Muscle of leg (tissue), 11 donors: Measurements from ENCODE around the gene KLHL28. TPM values are rescaled to one million over a fixed set of nuclear protein-coding genes. Genes with fewer than 3 reads are reported as not detected.
A peak's percentile ranks its signal among the peaks of the same experiment; 100 is the strongest.
"Not testable (repeated sequence)": the region's sequence is repeated elsewhere in the genome, so short reads cannot be mapped to it uniquely, and the experiment has no call there.

Source experiments
- DNase-seq: peaks from one replicate; pipeline ENCODE4 v3.0.0; 2013
- H3K27ac ChIP-seq: one replicate; pipeline ENCODE4 v1.5.1; 2013; ENCODE audit warnings: mild to moderate bottlenecking, low read length, control low read depth
- H3K27me3 ChIP-seq: one replicate; pipeline ENCODE4 v1.6.1; 2013; ENCODE audit warnings: low read length; ENCODE audit not compliant: control insufficient read depth, insufficient read depth
- H3K36me3 ChIP-seq: one replicate; pipeline ENCODE4 v1.6.1; 2013; ENCODE audit warnings: low read length; ENCODE audit not compliant: control insufficient read depth, insufficient read depth
- H3K4me1 ChIP-seq: one replicate; pipeline ENCODE4 v1.6.1; 2013; ENCODE audit warnings: low read length; ENCODE audit not compliant: control insufficient read depth, insufficient read depth
- H3K4me3 ChIP-seq: one replicate; pipeline ENCODE4 v1.5.1; 2013; ENCODE audit warnings: low read length, control low read depth
- H3K9me3 ChIP-seq: replicated peaks from 2 replicates; pipeline ENCODE4 v1.6.1; 2013; ENCODE audit warnings: low read depth, low read length; ENCODE audit not compliant: control insufficient read depth
- WGBS: methylation state at CpG from one replicate; pipeline ENCODE4 v1.1.5; 2013; ENCODE audit warnings: missing lambda C conversion rate; ENCODE audit not compliant: insufficient coverage; 5-methylcytosine and 5-hydroxymethylcytosine counted together
- polyA plus RNA-seq, 8 donors: library from polyadenylated mRNA; unstranded; fragments of 120-200 nt; gene quantifications; one replicate each; pipeline versions ENCODE4 v1.2.1 to v1.2.3, GENCODE V29; 2013; ENCODE audit warnings: inconsistent platforms in 1 of 8, low replicate concordance in 1 of 8; ENCODE audit not compliant: insufficient read length in 8 of 8, insufficient read depth in 1 of 8
- total RNA-seq: library from RNA; stranded (reverse); fragments of 120-200 nt; gene quantifications from one replicate; pipeline ENCODE4 v1.2.4, GENCODE V29; 2013

KLHL28 gene
- total and polyA plus RNA-seq, 9 donors, result 8.8 to 15.3 (median 13.2) TPM

DNA sequence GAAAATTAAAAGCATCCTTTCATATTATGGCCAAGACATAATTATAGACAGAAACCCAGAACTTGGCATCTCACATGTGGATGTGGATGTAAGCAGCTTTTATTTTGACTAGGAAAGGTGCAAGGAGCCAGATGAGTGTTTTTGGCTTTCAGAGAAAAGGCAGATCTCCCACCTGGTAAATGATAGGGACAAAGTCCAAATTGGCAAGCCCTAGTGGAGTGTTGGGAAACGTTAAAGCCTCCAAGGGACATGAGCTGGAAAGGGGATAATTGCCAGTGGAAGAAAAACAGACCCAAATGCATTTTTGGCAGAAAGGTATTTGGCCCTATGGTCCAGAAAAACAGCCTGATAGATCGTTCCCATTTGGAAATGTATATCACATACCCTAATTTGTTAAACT is 60.1 kb downstream of the KLHL28 start:
- DNase-seq, result peak; percentile 16
- no peak overlapping the region for H3K27ac ChIP-seq
- WGBS, result 14% methylated on average over 1 of the region's 2 CpGs

DNA sequence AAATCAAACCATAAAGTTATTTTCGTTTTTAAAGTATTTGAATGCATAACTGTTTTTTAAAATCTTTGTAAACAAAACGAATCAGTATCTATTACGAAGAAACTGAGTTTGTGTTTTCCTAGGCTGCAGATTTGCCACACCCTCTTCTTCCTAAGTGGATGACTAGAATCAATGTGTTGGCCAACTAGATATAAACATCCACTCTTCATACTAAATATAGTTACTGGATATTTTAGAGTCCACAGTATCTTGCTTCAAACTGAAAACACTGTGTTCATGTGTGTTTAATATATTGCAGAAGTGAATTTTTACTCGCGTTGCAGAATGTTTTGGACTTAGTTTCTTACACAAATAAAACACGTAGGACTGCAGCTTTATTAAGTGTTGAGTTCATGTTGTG is 63.2 kb downstream of the KLHL28 start:
- H3K9me3 ChIP-seq, result no peaks in the 10 kb centered on the region
- H3K4me3 ChIP-seq, result no peak overlapping the region
- H3K27me3 ChIP-seq, result no peaks in the 10 kb centered on the region
- H3K4me1 ChIP-seq, result no peaks in the 10 kb centered on the region
- H3K27ac ChIP-seq, result no peak overlapping the region
- DNase-seq, result peak; percentile 59
- WGBS, result no CpG with 5 or more reads among the region's 6 CpGs
- H3K36me3 ChIP-seq, result no peaks in the 10 kb centered on the region

More for the DNA sequence above, 60.1 kb downstream of the KLHL28 start:
- Histone ChIP-seq H3K9me3 (no peaks in the 10 kb centered on the region), H3K4me3 (no peak overlapping the region), H3K36me3 (no peaks in the 10 kb centered on the region), H3K27me3 (no peaks in the 10 kb centered on the region), H3K4me1 (no peaks in the 10 kb centered on the region)

DNA sequence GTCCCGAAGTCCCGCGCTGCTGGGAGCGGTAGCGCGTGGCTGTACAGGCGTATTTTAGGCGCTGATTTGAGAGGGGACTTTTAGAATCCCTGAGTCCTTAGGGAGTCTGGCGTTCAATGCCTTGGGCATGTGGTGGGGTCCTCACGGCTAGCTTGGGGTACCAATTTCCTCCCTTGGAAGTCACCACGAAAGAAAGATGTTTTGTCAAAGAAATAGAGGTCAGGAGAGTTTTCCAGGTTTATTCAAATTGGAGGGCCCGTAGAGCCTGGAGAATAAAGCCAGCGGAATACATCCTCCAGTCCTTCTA is 63.9 kb downstream of the KLHL28 start:
- Histone ChIP-seq H3K36me3 (no peaks in the 10 kb centered on the region), H3K27me3 (no peaks in the 10 kb centered on the region), H3K4me3 (peak overlapping the region; percentile 86), H3K9me3 (no peaks in the 10 kb centered on the region), H3K4me1 (no peaks in the 10 kb centered on the region), H3K27ac (peak overlapping the region; percentile 96)
- WGBS, result 1% methylated on average over 10 of the region's 13 CpGs
- DNase-seq, result no peak

DNA sequence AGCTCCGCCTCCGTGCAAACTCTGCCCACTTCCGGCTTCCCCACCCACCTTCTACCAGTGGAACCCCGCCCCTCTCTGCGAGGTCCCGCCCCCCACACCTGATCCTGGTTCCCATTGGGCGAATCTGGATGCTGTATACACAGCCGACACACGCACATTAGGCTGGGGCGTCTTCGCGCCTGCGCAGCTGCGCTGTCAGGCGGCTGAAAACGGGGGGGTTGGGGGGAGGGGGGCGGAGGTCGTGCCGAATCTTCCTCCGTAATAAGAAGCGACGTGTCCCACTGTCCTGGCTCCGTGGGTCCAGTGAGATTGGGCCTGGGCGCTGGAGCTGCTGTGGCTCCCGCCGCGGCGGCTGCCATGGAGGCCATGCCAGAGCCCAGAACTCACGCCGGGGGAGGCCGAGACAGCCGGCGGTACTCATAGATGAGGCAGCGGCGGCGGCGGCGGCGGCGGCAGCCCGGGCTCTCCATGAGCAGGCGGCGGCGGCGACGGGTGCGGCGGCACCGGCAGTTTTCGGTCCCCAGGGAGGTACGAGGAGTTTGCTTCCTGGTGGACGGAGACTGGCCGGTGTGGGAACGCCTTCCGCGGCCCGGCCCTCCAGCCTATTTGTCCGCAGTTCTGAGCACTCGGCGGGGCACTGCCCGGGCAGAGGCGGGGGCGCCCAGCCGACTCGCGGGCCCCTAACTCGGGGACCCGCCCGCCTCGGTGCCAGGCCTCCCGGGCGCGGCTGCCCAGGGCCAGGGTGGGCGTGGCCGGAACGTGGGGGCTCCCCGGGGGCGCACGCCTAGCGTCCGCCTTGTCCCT is 64.5 kb downstream of the KLHL28 start:
- Histone ChIP-seq H3K27ac (peak overlapping the region; percentile 96), H3K4me3 (peak overlapping the region; percentile 86), H3K4me1 (no peaks in the 10 kb centered on the region), H3K27me3 (no peaks in the 10 kb centered on the region), H3K36me3 (no peaks in the 10 kb centered on the region), H3K9me3 (no peaks in the 10 kb centered on the region)
- WGBS, result under 1% methylated on average over 75 of the region's 81 CpGs
- peak; percentile 98 for DNase-seq

DNA sequence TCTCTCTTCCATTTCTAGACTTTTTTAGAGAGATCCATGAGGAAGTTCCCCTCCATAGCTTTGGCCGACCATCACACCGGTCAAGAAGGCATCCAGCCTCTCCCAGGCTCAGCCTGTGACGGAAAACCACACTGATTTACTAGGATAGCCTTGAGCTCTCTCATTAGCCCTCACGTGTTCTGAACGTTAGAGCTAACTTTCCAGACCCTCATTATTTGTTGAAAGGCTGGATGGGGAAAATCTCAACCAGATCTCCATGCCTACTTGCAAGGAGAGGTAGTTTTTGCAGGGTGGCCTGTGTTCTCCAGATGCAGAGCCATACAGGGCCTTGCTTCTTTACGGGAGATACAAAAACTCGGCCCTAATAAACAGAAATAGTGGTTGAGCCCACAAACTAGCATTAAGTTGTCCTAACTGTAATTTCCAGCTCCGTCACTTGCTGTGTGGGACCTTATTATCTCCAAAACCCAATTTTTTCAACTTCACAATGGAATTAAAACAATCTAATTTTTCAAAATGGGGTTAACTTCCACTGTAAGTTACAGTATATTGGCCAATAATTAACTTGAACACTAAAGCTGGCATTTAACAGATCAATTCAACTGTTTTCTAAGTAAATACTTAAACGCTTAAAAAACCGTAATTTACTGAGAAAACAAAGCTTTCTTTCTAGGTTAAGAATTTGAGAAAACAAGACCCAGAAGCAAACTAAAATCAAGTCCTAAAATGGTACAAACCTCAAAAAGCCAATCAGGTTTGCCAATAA is 65.3 kb downstream of the KLHL28 start:
- no peak for DNase-seq
- Histone ChIP-seq H3K4me1 (no peaks in the 10 kb centered on the region), H3K27me3 (no peaks in the 10 kb centered on the region), H3K27ac (peak overlapping the region; percentile 96), H3K36me3 (no peaks in the 10 kb centered on the region), H3K9me3 (peaks cover 2% of the 10 kb centered on the region), H3K4me3 (peak overlapping the region; percentile 86)
- 95% methylated on average over 6 of the region's 10 CpGs for WGBS

DNA sequence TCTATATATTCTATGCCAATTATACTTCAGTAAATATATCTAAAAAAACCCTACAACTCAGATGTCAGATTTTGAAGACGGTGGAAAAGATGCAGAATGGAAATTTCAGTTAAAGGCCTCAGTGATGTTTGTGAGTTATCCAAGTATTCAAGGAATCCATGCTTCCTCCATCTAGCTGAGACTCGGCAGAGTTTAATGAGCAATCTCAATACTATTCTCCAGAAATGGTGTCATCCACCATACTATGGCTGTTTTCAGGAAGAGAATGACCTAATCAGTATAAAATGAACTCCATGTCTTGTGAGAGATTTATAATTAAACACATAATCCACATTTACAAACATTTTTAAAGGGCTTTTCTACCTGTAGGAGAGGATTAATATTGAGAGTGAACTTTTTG is 66.0 kb downstream of the KLHL28 start:
- no CpG with 5 or more reads among the region's 2 CpGs for WGBS
- H3K9me3 ChIP-seq, result peaks cover 2% of the 10 kb centered on the region
- no peaks in the 10 kb centered on the region for H3K4me1 ChIP-seq
- H3K27ac ChIP-seq, result no peak overlapping the region
- H3K4me3 ChIP-seq, result no peak overlapping the region
- DNase-seq, result no peak
- no peaks in the 10 kb centered on the region for H3K36me3 ChIP-seq
- H3K27me3 ChIP-seq, result no peaks in the 10 kb centered on the region

DNA sequence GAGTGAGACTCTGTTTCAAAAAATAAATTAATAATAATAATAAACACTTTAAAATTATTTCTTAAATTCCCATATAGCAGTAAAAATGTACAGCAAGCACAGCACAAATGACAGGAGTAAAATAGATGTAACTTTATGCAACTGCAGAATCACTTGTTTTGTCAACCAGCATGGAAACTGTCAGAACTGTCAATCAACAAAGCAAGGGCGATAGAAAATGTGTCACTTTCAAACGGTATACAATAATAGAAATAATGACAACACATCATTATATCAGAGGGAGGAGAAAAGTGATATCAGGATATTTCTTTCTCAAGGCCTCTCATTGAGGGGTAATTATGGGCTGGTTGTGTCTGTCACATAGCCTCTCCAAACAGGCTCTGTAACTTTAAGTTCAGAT is 68.2 kb downstream of the KLHL28 start:
- Histone ChIP-seq H3K36me3 (no peaks in the 10 kb centered on the region), H3K4me3 (no peak overlapping the region), H3K27ac (no peak overlapping the region), H3K4me1 (no peaks in the 10 kb centered on the region), H3K9me3 (peaks cover 2% of the 10 kb centered on the region), H3K27me3 (no peaks in the 10 kb centered on the region)
- DNase-seq, result no peak
- WGBS, result no CpG with 5 or more reads among the region's 2 CpGs

DNA sequence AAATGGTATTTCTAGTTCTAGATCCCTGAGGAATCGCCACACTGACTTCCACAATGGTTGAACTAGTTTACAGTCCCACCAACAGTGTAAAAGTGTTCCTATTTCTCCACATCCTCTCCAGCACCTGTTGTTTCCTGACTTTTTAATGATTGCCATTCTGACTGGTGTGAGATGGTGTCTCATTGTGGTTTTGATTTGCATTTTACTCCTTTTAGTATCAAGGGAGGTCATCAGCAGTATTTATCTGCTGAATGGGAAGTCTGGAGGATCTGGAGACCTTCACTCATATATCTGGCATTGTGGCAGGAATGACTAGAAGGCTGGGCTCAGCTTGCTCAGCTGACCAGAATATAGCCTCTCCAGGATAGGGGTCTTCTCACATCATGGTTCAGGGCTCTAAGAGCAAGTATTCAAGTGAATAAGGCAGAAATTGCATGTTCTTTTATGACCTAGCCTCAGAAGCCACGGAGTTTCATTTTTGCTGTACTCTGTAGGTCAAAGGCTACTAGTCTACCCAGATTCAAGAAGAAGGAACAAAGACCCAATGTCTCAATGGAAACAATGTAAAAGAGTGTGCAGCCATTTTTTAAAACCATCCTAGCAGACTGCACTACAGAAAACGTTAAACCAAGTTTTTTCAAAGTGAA is 69.9 kb downstream of the KLHL28 start:
- not testable (repeated sequence) for H3K4me3 ChIP-seq, H3K27ac ChIP-seq
- 57% methylated on average over 1 of the region's 3 CpGs for WGBS

DNA sequence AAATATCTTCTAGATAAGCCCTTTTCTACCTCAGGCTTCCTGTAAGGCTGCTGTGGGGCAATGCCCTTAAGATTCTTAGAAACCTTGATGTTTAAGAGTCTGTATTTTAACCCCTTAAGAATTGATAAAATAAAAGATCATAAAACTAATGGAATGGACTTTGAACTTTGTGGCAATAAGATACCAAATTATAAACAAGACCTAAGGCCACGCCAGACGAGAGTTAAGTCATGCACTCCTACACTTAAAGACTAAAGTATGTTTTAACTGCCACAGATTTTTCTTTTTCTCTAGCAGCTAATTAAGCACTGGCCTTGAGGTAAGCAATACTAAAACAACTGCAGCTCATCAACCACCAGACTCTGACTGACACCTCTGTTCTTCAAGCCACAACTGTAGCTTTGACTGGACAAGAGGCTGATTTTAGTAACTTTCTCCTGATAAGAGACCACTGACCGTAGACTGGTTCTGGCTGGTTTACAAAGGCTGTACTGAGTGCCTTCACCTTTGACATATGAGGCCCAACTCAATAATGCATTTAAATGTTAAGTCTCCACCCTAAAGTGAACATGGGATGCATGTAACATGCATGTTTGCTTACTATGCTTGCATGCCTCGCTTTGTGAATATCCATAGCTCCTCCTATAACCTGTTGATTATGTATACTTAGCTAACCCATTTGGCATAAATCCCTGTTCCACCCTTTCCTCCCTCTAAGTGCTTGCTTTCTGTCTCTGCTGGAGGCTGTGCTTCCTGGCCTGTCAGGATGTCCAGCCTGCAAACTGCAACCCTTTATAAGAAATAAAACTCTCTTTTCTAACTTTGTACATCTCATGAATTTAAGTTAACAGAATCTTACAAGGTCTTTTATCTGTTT is 71.9 kb downstream of the KLHL28 start:
- H3K4me3 ChIP-seq, result no peak overlapping the region
- no peaks in the 10 kb centered on the region for H3K36me3 ChIP-seq
- no peaks in the 10 kb centered on the region for H3K4me1 ChIP-seq
- no peaks in the 10 kb centered on the region for H3K27me3 ChIP-seq
- no peak overlapping the region for H3K27ac ChIP-seq
- peaks cover 2% of the 10 kb centered on the region for H3K9me3 ChIP-seq
- no peak for DNase-seq
- 67% methylated on average over 3 of the region's 4 CpGs for WGBS

More for the DNA sequence above, 69.9 kb downstream of the KLHL28 start:
- H3K27me3 ChIP-seq, H3K36me3 ChIP-seq, DNase-seq, H3K9me3 ChIP-seq, H3K4me1 ChIP-seq: not testable (repeated sequence)
